Stimulated activated CD8-positive, alpha-beta memory T cell treated with anti-CD3 and anti-CD28 coated beads, Interleukin-12 subunit alpha, Interleukin-12 subunit beta, amount 100 ng/mL, for 4 hours (primary cell): Measurements from ENCODE around the gene PNPLA7.
"Not testable (repeated sequence)": the region's sequence is repeated elsewhere in the genome, so short reads cannot be mapped to it uniquely, and the experiment has no call there.

Source experiments
- DNase-seq: peaks from one replicate; pipeline ENCODE4 v3.0.0-alpha.2; 2020; ENCODE audit warnings: low read depth

PNPLA7 gene

DNA sequence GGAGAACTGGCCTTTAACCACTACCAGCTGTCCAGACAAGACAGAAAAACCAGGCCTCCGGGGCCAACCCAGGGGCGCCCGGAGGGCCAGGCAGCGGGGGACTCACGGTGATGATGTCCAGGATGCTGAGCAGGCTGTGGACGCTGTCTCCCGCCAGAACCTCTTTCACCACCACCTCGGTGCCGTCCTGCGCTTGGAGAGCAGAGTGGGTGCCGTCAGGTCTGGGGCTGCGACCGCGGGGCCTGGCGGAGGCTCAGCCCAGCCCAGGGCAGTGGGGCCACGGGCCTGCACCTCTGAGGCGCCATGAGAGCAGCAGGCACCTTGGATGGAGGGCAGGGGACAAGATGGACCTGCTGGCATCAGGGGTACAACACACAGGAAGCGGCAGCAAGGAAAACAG, 9.7 kb downstream of the PNPLA7 start:
- no peak for DNase-seq

DNA sequence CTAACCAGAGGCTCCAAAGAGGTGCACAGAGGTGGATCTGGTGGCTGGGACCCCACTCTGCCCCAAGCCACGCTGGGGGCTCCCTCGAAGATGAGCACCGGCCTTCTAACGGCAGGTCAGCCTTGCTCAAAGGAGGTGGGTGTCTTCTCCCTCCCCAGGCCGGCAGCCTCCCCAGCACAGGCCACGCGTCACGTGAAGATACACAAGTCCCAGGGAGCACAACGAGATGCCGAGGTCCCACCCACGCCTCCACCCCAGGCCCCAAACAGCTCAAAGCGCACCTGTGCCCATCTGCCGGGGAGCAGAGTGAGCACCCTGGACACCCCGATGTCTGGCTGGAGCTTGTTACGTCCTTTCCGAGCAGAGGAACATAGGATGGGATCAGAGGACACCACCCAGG, 12.1 kb downstream of the PNPLA7 start:
- no peak for DNase-seq

GRCh38 chr9:137536594-137537131, 13.5 kb downstream of the PNPLA7 start:
- DNase-seq, result not testable (repeated sequence)

DNA sequence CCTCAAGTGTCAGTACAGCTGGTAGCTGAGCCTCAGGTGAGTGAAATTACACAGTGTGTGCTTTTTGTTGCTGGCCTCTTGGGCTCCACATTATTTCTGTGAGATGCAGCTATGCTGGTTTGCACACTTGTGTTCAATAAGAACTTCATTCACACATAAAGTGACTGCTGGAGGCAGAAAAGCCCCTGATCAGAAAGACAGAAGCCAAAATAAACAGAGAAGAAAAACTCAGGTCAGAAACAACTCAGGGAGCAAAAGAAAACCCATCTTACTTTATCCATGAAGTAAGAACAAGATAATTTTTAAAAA, 15.1 kb downstream of the PNPLA7 start:
- no peak for DNase-seq

DNA sequence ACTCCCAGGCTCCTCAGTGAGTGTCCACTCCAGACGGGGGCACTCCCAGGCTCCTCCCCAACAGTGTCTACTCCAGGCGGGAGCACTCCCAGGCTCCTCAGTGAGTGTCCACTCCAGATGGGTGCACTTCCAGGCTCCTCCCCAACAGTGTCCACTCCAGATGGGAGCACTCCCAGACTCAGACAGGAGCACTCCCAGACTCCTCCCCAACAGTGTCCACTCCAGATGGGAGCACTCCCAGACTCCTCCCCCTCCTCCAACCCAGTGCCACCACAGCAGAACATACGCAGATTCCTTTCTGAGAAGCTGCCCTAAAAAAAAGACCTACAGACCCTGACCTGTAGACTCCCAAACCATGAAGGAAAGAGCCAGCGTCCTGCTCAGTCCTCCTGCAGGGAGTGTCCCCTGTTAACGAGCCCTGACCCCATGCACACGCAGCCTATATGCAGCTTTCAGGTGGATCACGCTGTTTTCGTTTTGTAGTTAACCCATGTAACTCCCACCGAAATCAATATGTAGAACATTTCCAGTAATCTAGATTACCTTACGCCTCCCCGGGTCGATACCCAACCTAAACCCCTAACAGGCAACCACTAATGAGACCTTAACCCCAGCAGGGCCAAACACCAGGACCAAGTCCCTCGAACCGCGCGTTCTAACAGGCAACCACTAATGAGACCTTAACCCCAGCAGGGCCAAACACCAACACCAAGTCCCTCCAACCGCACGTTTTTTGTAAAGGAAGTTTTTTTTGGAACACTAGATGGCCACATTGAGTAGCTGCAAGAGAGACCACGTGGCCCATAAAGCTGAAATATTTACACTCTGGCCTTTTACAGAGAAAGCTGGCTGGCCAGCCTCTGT, 15.7 kb downstream of the PNPLA7 start:
- no peak for DNase-seq

- not testable (repeated sequence) for DNase-seq
These were observed 17.2 kb downstream of the PNPLA7 start for GRCh38 chr9:137532891-137533468.

- DNase-seq, result no peak
These were observed 19.0 kb downstream of the PNPLA7 start for GRCh38 chr9:137531099-137531765.

DNA sequence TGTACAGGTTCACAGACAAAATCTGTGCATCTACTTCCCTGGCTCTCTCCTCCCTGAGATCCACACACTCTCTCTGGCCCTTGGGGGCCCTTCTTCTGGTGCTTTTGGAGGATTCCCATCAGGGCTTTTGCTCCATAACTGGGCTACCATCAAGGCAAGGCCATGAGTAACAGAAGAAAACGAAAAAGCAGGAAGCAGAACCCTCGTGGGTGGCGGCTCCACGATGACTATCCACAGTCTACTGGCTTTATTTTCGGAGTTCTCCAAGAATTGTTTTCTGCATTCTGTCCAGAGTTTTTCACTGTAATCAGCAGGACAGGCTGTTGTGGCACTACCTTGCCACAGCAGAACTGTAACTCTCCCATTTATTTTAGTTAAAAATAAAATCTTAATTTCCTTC, 19.9 kb downstream of the PNPLA7 start:
- DNase-seq, result no peak

GRCh38 chr9:137524981-137525317, 25.3 kb downstream of the PNPLA7 start:
- DNase-seq, result no peak

DNA sequence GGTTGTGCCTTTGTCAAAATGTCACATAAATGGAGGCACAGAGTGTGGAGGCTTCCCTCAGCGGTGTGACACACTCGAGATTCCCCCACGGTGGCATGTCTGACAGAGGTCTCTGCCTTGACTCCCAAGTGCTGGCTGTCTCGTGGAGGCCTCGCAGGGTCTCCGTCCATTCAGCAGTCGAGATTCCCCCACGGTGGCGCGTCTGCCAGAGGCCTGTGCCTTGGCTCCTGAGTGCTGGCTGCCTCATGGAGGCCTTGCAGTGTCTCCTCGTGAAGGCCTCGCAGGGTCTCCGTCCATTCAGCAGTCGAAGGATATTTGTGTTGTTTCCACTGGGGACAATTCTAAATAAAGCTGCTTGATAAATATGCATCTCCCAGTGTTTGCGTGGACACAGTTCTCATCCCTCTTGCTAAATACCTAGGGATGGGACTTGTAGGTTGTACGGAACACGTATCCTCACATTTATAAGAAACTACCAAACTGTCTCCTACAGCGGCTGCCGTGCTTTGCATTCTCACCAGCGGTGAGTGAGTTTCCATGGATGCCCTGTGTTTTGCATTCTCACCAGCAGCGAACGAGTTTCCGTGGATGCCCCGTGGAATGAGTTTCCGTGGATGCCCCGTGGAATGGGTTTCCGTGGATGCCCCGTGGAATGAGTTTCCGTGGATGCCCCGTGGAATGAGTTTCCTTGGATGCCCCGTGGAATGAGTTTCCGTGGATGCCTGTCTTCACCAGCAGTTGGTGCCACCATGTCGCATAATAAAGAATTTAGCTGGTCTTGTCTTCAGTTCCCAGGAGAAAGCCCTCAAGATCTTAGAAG, 25.8 kb downstream of the PNPLA7 start:
- DNase-seq, result no peak

DNA sequence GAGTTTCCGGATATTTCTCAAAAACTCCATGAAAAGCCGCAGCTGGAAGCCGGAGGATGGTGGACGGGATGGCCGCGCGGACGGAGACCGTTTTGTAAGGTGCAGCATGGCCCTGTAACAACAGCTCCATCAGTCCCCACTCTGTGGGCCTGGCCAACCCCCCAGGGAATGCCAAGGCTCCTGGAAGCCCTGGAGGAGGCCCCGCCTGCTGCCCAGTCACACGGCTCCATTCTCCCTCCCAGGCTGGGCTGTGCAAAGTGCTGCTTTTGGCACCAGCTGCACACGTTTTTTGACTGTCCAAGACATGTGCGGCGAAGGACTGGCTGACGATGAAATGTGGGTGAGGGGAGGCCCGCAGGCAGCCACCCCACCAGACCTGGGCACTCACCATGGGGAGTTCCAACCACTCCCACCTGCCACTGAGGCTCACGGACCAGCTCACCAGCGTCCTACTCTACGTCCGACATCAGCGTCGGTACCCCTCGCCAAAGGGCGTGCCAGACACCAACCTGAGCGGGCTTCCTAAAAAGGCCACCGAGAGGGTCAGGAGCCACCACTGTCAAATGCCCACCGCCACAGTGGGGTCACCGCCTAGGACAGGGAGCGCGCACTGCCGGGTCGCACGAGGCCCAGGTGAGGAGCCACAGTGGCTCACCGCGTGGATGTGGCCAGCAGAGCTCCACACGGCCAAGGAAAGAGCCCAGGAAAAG, 27.3 kb downstream of the PNPLA7 start:
- DNase-seq, result no peak

GRCh38 chr9:137521405-137521985, 28.7 kb downstream of the PNPLA7 start:
- no peak for DNase-seq

DNA sequence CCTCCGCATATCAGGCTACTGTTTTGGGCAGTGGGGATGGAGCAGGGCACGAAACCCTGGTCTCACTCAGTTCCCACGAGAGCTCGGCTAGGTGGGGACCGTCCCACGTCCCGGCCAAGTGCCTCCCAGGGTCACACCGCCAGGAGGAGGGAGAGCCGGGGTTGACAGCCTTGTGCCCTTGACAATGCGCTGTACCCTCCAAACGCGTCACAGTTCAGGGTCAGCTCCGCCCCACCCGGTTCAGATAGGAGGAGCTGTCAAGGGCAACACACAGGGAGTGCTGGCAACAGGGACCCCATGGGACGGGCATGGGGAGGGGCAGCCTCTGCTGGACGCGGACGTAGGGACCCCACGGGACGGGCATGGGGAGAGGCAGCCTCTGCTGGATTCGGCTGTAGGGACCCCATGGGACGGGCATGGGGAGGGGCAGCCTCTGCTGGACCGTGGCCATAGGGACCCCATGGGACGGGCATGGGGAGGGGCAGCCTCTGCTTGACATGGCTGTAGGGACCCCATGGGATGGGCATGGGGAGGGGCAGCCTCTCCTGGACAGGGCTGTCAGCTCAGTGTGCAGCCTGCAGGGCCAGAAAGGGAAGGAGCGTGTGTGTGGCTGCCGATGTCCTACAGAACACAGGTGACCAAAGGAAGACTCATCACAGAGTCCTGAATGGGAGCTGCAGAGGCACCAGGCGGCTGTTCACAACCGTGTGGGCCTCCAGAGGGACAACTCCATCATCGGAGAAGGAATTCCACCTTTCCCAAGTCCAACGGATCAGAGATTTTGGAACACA, 29.4 kb downstream of the PNPLA7 start:
- no peak for DNase-seq

GRCh38 chr9:137519553-137519952, 30.6 kb downstream of the PNPLA7 start:
- no peak for DNase-seq

DNA sequence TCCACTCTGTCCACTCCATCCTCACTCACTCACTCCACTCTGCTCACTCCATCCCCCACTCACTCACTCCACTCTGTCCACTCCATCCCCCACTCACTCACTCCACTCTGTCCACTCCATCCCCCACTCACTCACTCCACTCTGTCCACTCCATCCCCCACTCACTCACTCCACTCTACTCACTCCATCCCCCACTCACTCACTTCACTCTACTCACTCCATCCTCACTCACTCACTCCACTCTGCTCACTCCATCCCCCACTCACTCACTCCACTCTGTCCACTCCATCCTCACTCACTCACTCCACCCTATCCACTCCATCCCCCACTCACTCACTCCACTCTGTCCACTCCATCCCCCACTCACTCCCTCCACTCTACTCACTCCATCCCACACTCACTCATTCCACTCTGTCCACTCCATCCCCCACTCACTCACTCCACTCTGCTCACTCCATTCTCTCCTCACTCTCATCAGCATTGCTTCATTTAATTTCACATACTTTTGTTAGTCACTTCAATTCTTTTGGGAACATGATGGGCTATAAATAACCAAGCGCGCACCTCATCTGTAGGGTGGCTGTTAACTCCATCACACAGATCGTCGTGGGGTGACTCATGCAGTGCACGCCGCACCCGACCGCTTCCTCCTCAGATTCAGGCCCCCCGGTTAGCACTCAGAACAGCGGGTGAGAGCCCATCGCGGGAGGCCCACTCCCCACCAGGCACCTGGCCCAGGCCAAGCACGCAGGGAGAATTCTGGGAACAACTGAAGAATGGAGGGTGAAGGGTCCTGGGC, 31.3 kb downstream of the PNPLA7 start:
- not testable (repeated sequence) for DNase-seq

GRCh38 chr9:137516144-137516917, 33.9 kb downstream of the PNPLA7 start:
- no peak for DNase-seq

DNA sequence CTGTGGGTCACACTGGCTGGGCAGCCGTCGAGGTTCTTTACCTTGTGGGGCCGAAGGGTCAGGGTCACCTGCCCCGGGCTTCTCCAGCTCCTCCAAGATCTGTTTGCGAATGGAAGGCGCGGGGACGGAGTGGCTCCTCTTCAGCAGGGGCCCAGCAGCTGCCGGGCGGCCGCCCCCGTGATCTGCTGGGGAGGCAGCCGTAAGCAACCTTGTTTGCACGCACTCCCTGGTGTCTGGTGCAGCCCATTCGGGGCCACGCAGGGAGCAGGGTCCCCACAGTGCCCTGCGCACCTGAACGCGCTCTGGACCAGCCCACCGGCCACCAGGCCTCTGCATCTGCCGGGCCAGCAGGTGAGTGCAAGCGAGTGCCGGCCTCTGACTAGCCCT, 34.9 kb downstream of the PNPLA7 start:
- DNase-seq, result no peak

DNA sequence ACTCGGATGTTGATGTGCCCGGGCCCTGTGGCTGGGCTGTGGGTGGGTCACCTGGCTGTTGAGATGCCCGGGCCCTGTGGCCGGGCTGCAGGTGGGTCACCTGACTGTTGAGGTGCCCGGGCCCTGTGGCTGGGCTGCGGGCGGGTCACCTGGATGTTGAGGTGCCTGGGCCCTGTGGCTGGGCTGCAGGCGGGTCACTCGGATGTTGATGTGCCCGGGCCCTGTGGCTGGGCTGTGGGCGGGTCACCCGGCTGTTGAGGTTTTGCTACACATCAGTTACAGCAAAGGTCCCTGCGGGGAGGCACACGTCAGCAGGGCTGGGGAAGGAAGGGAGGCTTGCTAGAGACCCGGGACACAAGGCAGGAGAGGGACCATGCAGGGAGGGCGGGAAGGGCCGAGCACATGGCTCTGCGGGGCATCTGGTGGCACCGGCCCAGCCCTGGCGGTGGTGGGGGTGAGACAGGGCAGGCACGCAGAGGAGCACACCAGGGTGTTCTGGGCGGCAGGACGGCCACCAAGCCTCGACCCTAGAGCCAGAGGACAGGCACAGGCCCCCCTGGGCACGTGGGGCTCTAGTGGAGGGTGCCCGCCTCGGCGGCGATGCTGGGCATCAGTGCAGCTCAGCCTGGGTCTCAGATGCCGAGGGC, 35.4 kb downstream of the PNPLA7 start:
- DNase-seq, result no peak
